KMS-11 (cell line): Measurements from ENCODE around the gene DNM1L.

Source experiments
- H2AFZ ChIP-seq: fragments of 200-600 bp; sonication (generic); 2 replicates; pipeline ENCODE4 v1.6.1; 2016; ENCODE audit warnings: antibody characterized with exemption, mixed run types, low read depth
- H3K27ac ChIP-seq: fragments of 200-600 bp; sonication (generic); 2 replicates; pipeline ENCODE4 v1.6.1; 2016; ENCODE audit warnings: mild to moderate bottlenecking, mixed run types
- H3K27me3 ChIP-seq: fragments of 200-600 bp; sonication (generic); 2 replicates; pipeline ENCODE4 v1.6.1; 2017; ENCODE audit warnings: mild to moderate bottlenecking, low read depth, mixed run types, moderate library complexity; ENCODE audit not compliant: insufficient read depth
- H3K36me3 ChIP-seq: fragments of 200-600 bp; sonication (generic); 2 replicates; pipeline ENCODE4 v1.6.1; 2017; ENCODE audit warnings: mild to moderate bottlenecking, mixed run types; ENCODE audit not compliant: insufficient read depth
- H3K4me1 ChIP-seq: fragments of 200-600 bp; sonication (generic); 2 replicates; pipeline ENCODE4 v1.6.1; 2016; ENCODE audit warnings: mild to moderate bottlenecking, low read depth, mixed run types; ENCODE audit not compliant: poor library complexity, severe bottlenecking
- H3K4me2 ChIP-seq: fragments of 200-600 bp; sonication (generic); 2 replicates; pipeline ENCODE4 v1.7.0; 2016; ENCODE audit warnings: mild to moderate bottlenecking, mixed run types
- H3K4me3 ChIP-seq: fragments of 200-600 bp; sonication (generic); IDR thresholded peaks from 2 replicates; pipeline ENCODE4 v1.6.1; 2017; ENCODE audit warnings: low read depth, low read length, mixed read lengths; ENCODE audit not compliant: insufficient read depth
- H3K79me2 ChIP-seq: fragments of 200-600 bp; sonication (generic); 2 replicates; pipeline ENCODE4 v1.6.1; 2016; ENCODE audit warnings: low read depth, mixed run types; ENCODE audit not compliant: insufficient read depth
- H3K9ac ChIP-seq: fragments of 200-600 bp; sonication (generic); 2 replicates; pipeline ENCODE4 v1.6.1; 2016; ENCODE audit warnings: mild to moderate bottlenecking, mixed run types
- H4K20me1 ChIP-seq: fragments of 200-600 bp; sonication (generic); 2 replicates; pipeline ENCODE4 v1.6.1; 2016; ENCODE audit warnings: mild to moderate bottlenecking, mixed run types; ENCODE audit not compliant: insufficient read depth
- TF ChIP-seq, protein P1 (sequence below): fragments of 200-600 bp; sonication (generic); conservative IDR thresholded peaks from 2 replicates; pipeline ENCODE4 v1.6.1; 2017; ENCODE audit warnings: low read depth, mild to moderate bottlenecking, antibody characterized with exemption, low read length, moderate library complexity, mixed read lengths

Gene DNM1L

DNA sequence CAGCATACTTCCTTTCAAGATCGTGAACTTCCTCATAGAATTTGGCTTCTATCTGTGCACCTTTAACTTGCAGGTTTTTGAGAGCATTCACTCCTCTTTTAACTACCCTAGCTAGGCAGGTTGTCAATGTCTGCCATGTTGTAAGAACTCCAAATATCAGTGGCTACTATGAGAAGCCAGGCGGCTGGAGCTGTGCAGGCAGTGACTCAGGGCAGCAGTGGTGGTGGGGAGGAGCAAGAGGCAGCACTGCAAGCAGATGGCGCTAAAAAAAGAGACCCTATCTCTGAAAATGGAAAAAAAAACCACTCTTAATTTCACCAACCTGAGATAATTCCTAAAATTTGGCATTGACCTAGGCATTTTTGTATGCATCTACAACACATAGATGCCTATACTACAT, 48.1 kb downstream of the DNM1L start:
- no peak overlapping the region for H3K9ac ChIP-seq
- no peak overlapping the region for H3K27ac ChIP-seq
- no peaks in the 10 kb centered on the region for H4K20me1 ChIP-seq
- no peaks in the 10 kb centered on the region for H3K27me3 ChIP-seq
- no peak overlapping the region for H3K4me2 ChIP-seq
- no peaks in the 10 kb centered on the region for H3K4me1 ChIP-seq
- TF ChIP-seq, protein P1, sequence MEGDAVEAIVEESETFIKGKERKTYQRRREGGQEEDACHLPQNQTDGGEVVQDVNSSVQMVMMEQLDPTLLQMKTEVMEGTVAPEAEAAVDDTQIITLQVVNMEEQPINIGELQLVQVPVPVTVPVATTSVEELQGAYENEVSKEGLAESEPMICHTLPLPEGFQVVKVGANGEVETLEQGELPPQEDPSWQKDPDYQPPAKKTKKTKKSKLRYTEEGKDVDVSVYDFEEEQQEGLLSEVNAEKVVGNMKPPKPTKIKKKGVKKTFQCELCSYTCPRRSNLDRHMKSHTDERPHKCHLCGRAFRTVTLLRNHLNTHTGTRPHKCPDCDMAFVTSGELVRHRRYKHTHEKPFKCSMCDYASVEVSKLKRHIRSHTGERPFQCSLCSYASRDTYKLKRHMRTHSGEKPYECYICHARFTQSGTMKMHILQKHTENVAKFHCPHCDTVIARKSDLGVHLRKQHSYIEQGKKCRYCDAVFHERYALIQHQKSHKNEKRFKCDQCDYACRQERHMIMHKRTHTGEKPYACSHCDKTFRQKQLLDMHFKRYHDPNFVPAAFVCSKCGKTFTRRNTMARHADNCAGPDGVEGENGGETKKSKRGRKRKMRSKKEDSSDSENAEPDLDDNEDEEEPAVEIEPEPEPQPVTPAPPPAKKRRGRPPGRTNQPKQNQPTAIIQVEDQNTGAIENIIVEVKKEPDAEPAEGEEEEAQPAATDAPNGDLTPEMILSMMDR, result no peak
- peaks cover 7% of the 10 kb centered on the region; the same call in 1 of the 2 replicates for H3K36me3 ChIP-seq
- no peak overlapping the region for H2AFZ ChIP-seq
- no peaks in the 10 kb centered on the region for H3K79me2 ChIP-seq
- no peak overlapping the region for H3K4me3 ChIP-seq

DNA sequence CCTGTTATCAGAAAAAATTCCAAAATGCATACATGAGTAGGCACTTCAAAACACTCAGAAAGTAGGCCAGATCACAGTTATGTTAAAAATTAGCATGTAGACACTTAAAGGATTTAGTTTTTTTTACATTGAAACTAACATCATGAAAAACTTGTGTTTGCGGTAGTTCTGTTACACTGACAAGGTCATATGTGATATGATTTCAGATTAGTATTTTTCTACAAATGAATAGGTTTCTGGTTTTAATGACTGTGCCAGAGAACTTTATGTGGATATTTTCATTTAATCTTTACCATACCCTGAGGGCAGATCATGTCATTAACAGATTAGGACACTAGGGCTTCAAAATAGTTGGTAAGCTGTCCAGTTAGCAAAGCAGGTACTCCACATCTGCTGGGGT, 55.9 kb downstream of the DNM1L start:
- no peaks in the 10 kb centered on the region for H3K79me2 ChIP-seq
- H3K4me2 ChIP-seq, result no peak overlapping the region
- TF ChIP-seq, protein P1, result no peak
- peaks cover 7% of the 10 kb centered on the region; the same call in 1 of the 2 replicates for H3K36me3 ChIP-seq
- H4K20me1 ChIP-seq, result no peaks in the 10 kb centered on the region
- no peaks in the 10 kb centered on the region for H3K27me3 ChIP-seq
- H3K27ac ChIP-seq, result no peak overlapping the region
- no peak overlapping the region for H3K4me3 ChIP-seq
- no peak overlapping the region for H2AFZ ChIP-seq
- H3K9ac ChIP-seq, result no peak overlapping the region
- peaks cover 7% of the 10 kb centered on the region for H3K4me1 ChIP-seq

DNA sequence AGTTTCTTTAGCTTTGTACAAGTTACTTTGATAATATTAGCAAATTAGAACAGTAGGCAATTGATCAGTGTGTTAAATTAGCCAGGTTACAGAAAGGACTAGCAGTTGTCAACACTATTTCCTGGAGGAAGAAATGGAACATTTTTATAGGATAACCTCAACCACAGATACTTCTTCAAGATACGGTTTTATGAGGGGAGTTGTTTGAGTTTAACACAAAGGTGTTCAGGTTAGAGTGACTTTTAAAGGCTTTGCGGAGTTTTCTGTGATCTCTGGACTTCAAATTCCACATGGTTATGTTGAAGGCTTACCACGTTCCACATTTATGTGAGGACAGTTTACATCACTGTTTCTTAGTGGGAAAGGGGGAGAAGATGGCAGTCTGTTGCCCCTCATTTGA, 57.3 kb downstream of the DNM1L start:
- peaks cover 4% of the 10 kb centered on the region; the same call in 1 of the 2 replicates for H3K36me3 ChIP-seq
- no peaks in the 10 kb centered on the region for H3K27me3 ChIP-seq
- H3K4me3 ChIP-seq, result no peak overlapping the region
- no peak overlapping the region for H2AFZ ChIP-seq
- H3K27ac ChIP-seq, result no peak overlapping the region
- H3K79me2 ChIP-seq, result no peaks in the 10 kb centered on the region
- peaks cover 7% of the 10 kb centered on the region for H3K4me1 ChIP-seq
- H3K9ac ChIP-seq, result no peak overlapping the region
- no peak overlapping the region for H3K4me2 ChIP-seq
- TF ChIP-seq, protein P1, result no peak
- H4K20me1 ChIP-seq, result no peaks in the 10 kb centered on the region

DNA sequence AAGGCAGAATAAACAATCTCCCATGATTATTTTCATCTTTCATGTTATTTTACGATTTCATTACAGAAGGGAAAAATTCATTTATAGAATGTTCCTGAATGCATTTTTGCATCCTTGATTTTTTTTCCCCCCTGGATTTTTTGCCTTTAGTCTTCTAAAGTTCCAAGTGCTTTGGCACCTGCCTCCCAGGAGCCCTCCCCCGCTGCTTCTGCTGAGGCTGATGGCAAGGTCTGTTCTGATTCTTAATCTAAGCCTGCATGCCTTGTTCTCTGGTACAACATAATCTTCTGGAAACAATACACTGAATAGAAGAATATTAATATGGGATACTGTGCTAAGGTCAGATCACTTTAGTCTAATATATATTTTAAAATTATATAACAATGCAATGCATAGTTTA, 58.6 kb downstream of the DNM1L start:
- no peak overlapping the region for H2AFZ ChIP-seq
- no peak overlapping the region for H3K9ac ChIP-seq
- H3K27me3 ChIP-seq, result no peaks in the 10 kb centered on the region
- H3K27ac ChIP-seq, result no peak overlapping the region
- no peaks in the 10 kb centered on the region for H4K20me1 ChIP-seq
- peaks cover 4% of the 10 kb centered on the region; the same call in 1 of the 2 replicates for H3K36me3 ChIP-seq
- H3K4me3 ChIP-seq, result no peak overlapping the region
- H3K4me1 ChIP-seq, result peaks cover 7% of the 10 kb centered on the region
- TF ChIP-seq, protein P1, result no peak
- no peak overlapping the region for H3K4me2 ChIP-seq
- no peaks in the 10 kb centered on the region for H3K79me2 ChIP-seq
